Chondrocyte (in vitro differentiated cells): ENCODE measurements around the gene HLA-DQB1. TPM values are rescaled to one million over a fixed set of nuclear protein-coding genes. Genes with fewer than 3 reads are reported as not detected.
"Not testable (repeated sequence)": the region's sequence is repeated elsewhere in the genome, so short reads cannot be mapped to it uniquely, and the experiment has no call there.

Experiments used
- DNase-seq: peaks from one replicate; pipeline ENCODE4 v3.0.0; 2021; ENCODE audit warnings: mixed read lengths, low spot score
- H3K27ac Mint-ChIP-seq: one replicate; pipeline ENCODE4 v1.8.0; 2021; ENCODE audit warnings: mild to moderate bottlenecking, moderate library complexity, mixed read lengths; ENCODE audit not compliant: unreplicated experiment
- H3K27me3 Mint-ChIP-seq: 2 replicates; pipeline ENCODE4 v1.8.0; 2021; ENCODE audit warnings: low read depth, mixed read lengths
- H3K36me3 Mint-ChIP-seq: 2 replicates; pipeline ENCODE4 v1.8.0; 2021; ENCODE audit warnings: low read depth, mixed read lengths
- H3K4me1 Mint-ChIP-seq: 2 replicates; pipeline ENCODE4 v1.8.0; 2021; ENCODE audit warnings: low read depth, mild to moderate bottlenecking, mixed read lengths
- H3K4me3 Mint-ChIP-seq: one replicate; pipeline ENCODE4 v1.8.0; 2021; ENCODE audit warnings: mild to moderate bottlenecking, moderate library complexity, mixed read lengths; ENCODE audit not compliant: unreplicated experiment
- H3K9me3 Mint-ChIP-seq: 2 replicates; pipeline ENCODE4 v1.8.0; 2021; ENCODE audit warnings: low read depth, mixed read lengths
- CTCF ChIP-seq: fragments of 200-600 bp; sonication (generic); IDR thresholded peaks from 2 replicates; pipeline ENCODE4 v1.5.0; 2021; ENCODE audit warnings: antibody characterized with exemption, mild to moderate bottlenecking, moderate library complexity
- total RNA-seq: library from RNA; stranded (reverse); gene quantifications from 3 replicates; pipeline ENCODE4 v1.2.1, GENCODE V29; 2021

Gene HLA-DQB1
- total RNA-seq, 1 donor from 2014 or later = not detected

GRCh38 chr6:32684246-32684645, 17.8 kb upstream of the HLA-DQB1 start:
- Mint-ChIP-seq H3K4me3 (no peak overlapping the region), H3K36me3 (no peaks in the 10 kb centered on the region), H3K27ac (no peak overlapping the region), H3K9me3 (peaks cover 5% of the 10 kb centered on the region), H3K4me1 (no peaks in the 10 kb centered on the region), H3K27me3 (peaks cover 15% of the 10 kb centered on the region)
- no peak for DNase-seq
- no peak for TF ChIP-seq CTCF

- H3K4me1 Mint-ChIP-seq = no peaks in the 10 kb centered on the region
- H3K36me3 Mint-ChIP-seq = no peaks in the 10 kb centered on the region
Measured at GRCh38 chr6:32680055-32680454, 13.6 kb upstream of the HLA-DQB1 start.

GRCh38 chr6:32679492-32679891, 13.0 kb upstream of the HLA-DQB1 start:
- Mint-ChIP-seq H3K9me3 (peaks cover 26% of the 10 kb centered on the region), H3K4me3 (no peak overlapping the region), H3K36me3 (no peaks in the 10 kb centered on the region), H3K27ac (no peak overlapping the region), H3K4me1 (no peaks in the 10 kb centered on the region), H3K27me3 (peaks cover 12% of the 10 kb centered on the region)
- TF ChIP-seq CTCF = no peak
- DNase-seq = no peak

More at GRCh38 chr6:32680055-32680454, 13.6 kb upstream of the HLA-DQB1 start:
- H3K27me3 Mint-ChIP-seq = peaks cover 12% of the 10 kb centered on the region
- H3K9me3 Mint-ChIP-seq = peaks cover 26% of the 10 kb centered on the region
- no peak overlapping the region for H3K27ac Mint-ChIP-seq
- no peak for TF ChIP-seq CTCF
- DNase-seq = no peak
- H3K4me3 Mint-ChIP-seq = no peak overlapping the region

GRCh38 chr6:32674123-32674522, 7.7 kb upstream of the HLA-DQB1 start:
- Mint-ChIP-seq H3K27me3 (peaks cover 10% of the 10 kb centered on the region), H3K9me3 (peaks cover 33% of the 10 kb centered on the region)
- not testable (repeated sequence) for H3K36me3 Mint-ChIP-seq, DNase-seq, H3K27ac Mint-ChIP-seq, H3K4me3 Mint-ChIP-seq, H3K4me1 Mint-ChIP-seq

- Mint-ChIP-seq H3K27me3 (peaks cover 26% of the 10 kb centered on the region), H3K9me3 (peaks cover 17% of the 10 kb centered on the region)
- H3K27ac Mint-ChIP-seq, H3K36me3 Mint-ChIP-seq, DNase-seq, H3K4me1 Mint-ChIP-seq, H3K4me3 Mint-ChIP-seq: not testable (repeated sequence)
Measured at GRCh38 chr6:32671908-32672307, 5.5 kb upstream of the HLA-DQB1 start.

GRCh38 chr6:32669893-32670292, 3.4 kb upstream of the HLA-DQB1 start:
- Mint-ChIP-seq H3K9me3 (peaks cover 11% of the 10 kb centered on the region), H3K4me1 (peaks cover 4% of the 10 kb centered on the region), H3K27me3 (peaks cover 43% of the 10 kb centered on the region), H3K36me3 (no peaks in the 10 kb centered on the region), H3K27ac (no peak overlapping the region), H3K4me3 (no peak overlapping the region)
- TF ChIP-seq CTCF = no peak
- DNase-seq = no peak
